CD4-positive, CD25-positive, alpha-beta regulatory T cell (primary cell): ENCODE measurements around the gene ATG2A. TPM values are rescaled to one million over a fixed set of nuclear protein-coding genes. Genes with fewer than 3 reads are reported as not detected.
A peak's percentile ranks its signal among the peaks of the same experiment; 100 is the strongest.
"Not testable (repeated sequence)": the region's sequence is repeated elsewhere in the genome, so short reads cannot be mapped to it uniquely, and the experiment has no call there.

Experiments used
- ATAC-seq, 2 donors: fragments of 150-1000 bp; cut with Tn5 transposase; one replicate each; pipeline ENCODE4 v1.10.0; 2021; ENCODE audit warnings: low read depth in 2 of 2, moderate number of reproducible peaks in 2 of 2, moderate library complexity in 1 of 2
- DNase-seq, 3 donors: peaks; one replicate each; pipeline versions ENCODE4 v3.0.0 to v3.0.0-alpha.2; 2012 to 2022; ENCODE audit warnings: mixed read lengths in 1 of 3
- H3K27ac ChIP-seq: one replicate; pipeline ENCODE4 v1.7.0; 2013; ENCODE audit warnings: mild to moderate bottlenecking, low read length; ENCODE audit not compliant: insufficient read depth, poor library complexity, severe bottlenecking
- H3K27me3 ChIP-seq: one replicate; pipeline ENCODE4 v1.7.0; 2013; ENCODE audit warnings: low read length; ENCODE audit not compliant: control insufficient read depth, insufficient read depth
- H3K36me3 ChIP-seq: one replicate; pipeline ENCODE4 v1.7.0; 2013; ENCODE audit warnings: mild to moderate bottlenecking, low read length, moderate library complexity; ENCODE audit not compliant: control insufficient read depth, insufficient read depth
- H3K4me1 ChIP-seq: 2 replicates; pipeline ENCODE4 v1.7.0; 2013; ENCODE audit warnings: mild to moderate bottlenecking, low read length; ENCODE audit not compliant: insufficient read depth, control insufficient read depth, poor library complexity, severe bottlenecking
- H3K4me3 ChIP-seq: one replicate; pipeline ENCODE4 v1.7.0; 2013; ENCODE audit warnings: low read depth, mild to moderate bottlenecking, low read length, moderate library complexity
- H3K9me3 ChIP-seq, 2 experiments: 1 replicate in 1 of 2; 2 replicates in 1 of 2; pipeline ENCODE4 v1.7.0; 2013; ENCODE audit warnings: low read length in 2 of 2, mild to moderate bottlenecking in 1 of 2, moderate library complexity in 1 of 2; ENCODE audit not compliant: control insufficient read depth in 2 of 2
- H3K27ac Mint-ChIP-seq, 3 donors: one replicate each; pipeline ENCODE4 v1.8.0; 2020 to 2022; ENCODE audit warnings: mild to moderate bottlenecking in 3 of 3, mixed read lengths in 3 of 3, moderate library complexity in 2 of 3
- H3K27me3 Mint-ChIP-seq: one replicate; pipeline ENCODE4 v1.8.0; 2022; ENCODE audit warnings: mild to moderate bottlenecking, mixed read lengths
- H3K36me3 Mint-ChIP-seq: one replicate; pipeline ENCODE4 v1.8.0; 2020; ENCODE audit warnings: mixed read lengths
- H3K4me1 Mint-ChIP-seq, 4 donors: one replicate each; pipeline ENCODE4 v1.8.0; 2020 to 2022; ENCODE audit warnings: mixed read lengths in 4 of 4, mild to moderate bottlenecking in 1 of 4
- H3K4me3 Mint-ChIP-seq, 4 donors: one replicate each; pipeline ENCODE4 v1.8.0; 2020 to 2022; ENCODE audit warnings: mild to moderate bottlenecking in 4 of 4, mixed read lengths in 4 of 4, moderate library complexity in 3 of 4
- H3K9me3 Mint-ChIP-seq, 7 donors: one replicate each; pipeline ENCODE4 v1.8.0; 2020 to 2022; ENCODE audit warnings: mixed read lengths in 7 of 7, mild to moderate bottlenecking in 3 of 7, moderate library complexity in 2 of 7
- polyA plus RNA-seq, 4 donors: library from polyadenylated mRNA; unstranded; fragments of 300-500 nt; fragmentation: Illumina TruSeq; gene quantifications; one replicate each; pipeline ENCODE4 v1.2.3, GENCODE V29; 2021
- total RNA-seq: library from RNA; stranded (reverse); gene quantifications from one replicate; pipeline ENCODE4 v1.2.3, GENCODE V29; 2022

The ATG2A gene
- total and polyA plus RNA-seq, 5 donors from 2014 or later: 5.8 to 234 (median 6.9) TPM

GRCh38 chr11:64848214-64848825 is 68.7 kb downstream of the ATG2A start:
- Mint-ChIP-seq H3K27ac (peak overlapping the region; percentile 54 to 80 (median 66)), H3K36me3 (peaks cover under 1% of the 10 kb centered on the region), H3K27me3 (peaks cover 4% of the 10 kb centered on the region), H3K9me3 (no peaks in the 10 kb centered on the region), H3K4me3 (peak overlapping the region; percentile 31 to 76 (median 58)), H3K4me1 (peaks cover 0 to 75% (median 43%) of the 10 kb centered on the region in 4 donors)
- Histone ChIP-seq H3K4me1 (peaks cover 79% of the 10 kb centered on the region), H3K27ac (peak overlapping the region; percentile 33), H3K36me3 (no peaks in the 10 kb centered on the region), H3K9me3 (no peaks in the 10 kb centered on the region), H3K4me3 (no peak overlapping the region), H3K27me3 (no peaks in the 10 kb centered on the region)
- DNase-seq (no peak), ATAC-seq (no peak)

DNA sequence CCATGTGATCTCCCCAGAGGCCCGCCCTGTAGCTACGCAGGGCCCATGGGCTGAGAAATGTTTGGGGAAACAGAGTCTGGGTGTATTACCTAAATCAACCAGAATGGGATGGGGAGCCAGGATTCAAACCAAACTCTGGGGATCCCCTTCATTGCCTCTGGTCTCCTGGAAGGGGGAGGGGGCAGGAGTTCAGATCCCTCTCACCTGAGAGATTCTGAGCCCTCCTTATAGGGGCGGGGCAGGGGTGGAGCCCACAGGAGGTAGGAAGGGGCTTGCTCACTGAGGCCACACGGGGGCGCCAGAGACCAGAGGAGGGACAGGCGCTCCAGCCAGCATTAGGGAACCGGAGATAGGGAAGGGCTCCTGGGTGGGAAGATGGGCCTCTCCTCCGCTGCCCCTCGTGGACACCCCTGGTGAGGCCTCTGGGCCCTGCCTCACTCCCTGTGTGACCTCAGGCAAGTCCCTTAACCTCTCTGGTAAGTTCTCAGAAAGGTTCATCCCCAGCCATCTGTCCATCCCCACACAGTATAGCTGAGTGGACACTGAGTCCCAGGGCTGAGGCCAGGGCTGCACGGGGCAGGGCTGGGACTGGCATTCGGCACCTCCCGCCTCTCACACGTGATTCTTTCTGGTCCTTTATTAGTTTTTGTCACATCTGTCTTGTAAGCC is 69.9 kb downstream of the ATG2A start:
- Histone ChIP-seq H3K9me3 (no peaks in the 10 kb centered on the region), H3K4me3 (no peak overlapping the region), H3K27ac (peak overlapping the region; percentile 55), H3K27me3 (no peaks in the 10 kb centered on the region), H3K36me3 (no peaks in the 10 kb centered on the region), H3K4me1 (peaks cover 67% of the 10 kb centered on the region)
- Mint-ChIP-seq H3K4me1 (peaks cover 0 to 66% (median 37%) of the 10 kb centered on the region in 4 donors), H3K27me3 (peaks cover 4% of the 10 kb centered on the region), H3K36me3 (no peaks in the 10 kb centered on the region), H3K4me3 (peak overlapping the region; percentile 46 to 93 (median 58)), H3K27ac (peak overlapping the region in 1 of 3 donors; percentile 59), H3K9me3 (no peaks in the 10 kb centered on the region)
- ATAC-seq (peak; percentile 65 to 68), DNase-seq (peak; percentile 86 to 88 (median 88))

- H3K4me3 ChIP-seq, H3K27ac ChIP-seq, DNase-seq, H3K36me3 Mint-ChIP-seq, ATAC-seq, H3K9me3 Mint-ChIP-seq, H3K27me3 Mint-ChIP-seq, H3K9me3 ChIP-seq, H3K27me3 ChIP-seq, H3K36me3 ChIP-seq: not testable (repeated sequence)
- Mint-ChIP-seq H3K4me3 (peak overlapping the region in 1 of 4 donors; percentile 19), H3K27ac (peak overlapping the region in 1 of 3 donors; percentile 69), H3K4me1 (peaks cover 0 to 52% (median 26%) of the 10 kb centered on the region in 4 donors)
- H3K4me1 ChIP-seq: peaks cover 53% of the 10 kb centered on the region
These were observed 71.3 kb downstream of the ATG2A start for GRCh38 chr11:64845776-64846129.

- Mint-ChIP-seq H3K36me3 (no peaks in the 10 kb centered on the region), H3K4me1 (peaks cover 0 to 49% (median 24%) of the 10 kb centered on the region in 4 donors), H3K9me3 (no peaks in the 10 kb centered on the region), H3K27me3 (peaks cover 8% of the 10 kb centered on the region), H3K27ac (peak overlapping the region in 2 of 3 donors; percentile 69 to 93), H3K4me3 (peak overlapping the region; percentile 48 to 85 (median 69))
- Histone ChIP-seq H3K4me1 (peaks cover 49% of the 10 kb centered on the region), H3K36me3 (no peaks in the 10 kb centered on the region), H3K27ac (peak overlapping the region; percentile 71), H3K4me3 (no peak overlapping the region), H3K9me3 (no peaks in the 10 kb centered on the region), H3K27me3 (no peaks in the 10 kb centered on the region)
- no peak for DNase-seq
- no peak for ATAC-seq
These were observed 71.8 kb downstream of the ATG2A start for GRCh38 chr11:64845129-64845775.

Other genes with a start within 250 kb of the ATG2A start
- gene NRXN2, start 194.0 kb downstream of the ATG2A start, total RNA-seq: 0.42 TPM
- gene NRXN2, start 194.0 kb downstream of the ATG2A start, polyA plus RNA-seq: not detected
- 570 TPM for gene RASGRP2, start 173.1 kb downstream of the ATG2A start, total RNA-seq
- gene RASGRP2, start 173.1 kb downstream of the ATG2A start, polyA plus RNA-seq: 100 to 1,000 TPM; 140 to 170 (median 157) TPM
- gene PYGM, start 157.2 kb downstream of the ATG2A start, total RNA-seq: 10.9 TPM
- gene PYGM, start 157.2 kb downstream of the ATG2A start, polyA plus RNA-seq: under 1 TPM in 2 of 4 donors, not detected in 2; 0.17 to 0.43 TPM
- 1,361 TPM for gene SF1, start 138.7 kb downstream of the ATG2A start, total RNA-seq
- gene SF1, start 138.7 kb downstream of the ATG2A start, polyA plus RNA-seq: 100 to 1,000 TPM in 1 of 4 donors, 10 to 100 TPM in 3; 75.0 to 100 (median 89.3) TPM
- 85.0 TPM for gene MAP4K2, start 114.0 kb downstream of the ATG2A start, total RNA-seq
- 10 to 100 TPM; 31.5 to 39.5 (median 34.8) TPM for gene MAP4K2, start 114.0 kb downstream of the ATG2A start, polyA plus RNA-seq
- gene MEN1, start 106.7 kb downstream of the ATG2A start, total RNA-seq: 31.3 TPM
- 10 to 100 TPM; 20.9 to 26.1 (median 24.5) TPM for gene MEN1, start 106.7 kb downstream of the ATG2A start, polyA plus RNA-seq
- 11.6 TPM for gene CDC42BPG, start 72.6 kb downstream of the ATG2A start, total RNA-seq
- under 1 TPM in 2 of 4 donors, not detected in 2; 0.11 to 0.13 TPM for gene CDC42BPG, start 72.6 kb downstream of the ATG2A start, polyA plus RNA-seq
- 201 TPM for gene EHD1, start 38.6 kb downstream of the ATG2A start, total RNA-seq
- gene EHD1, start 38.6 kb downstream of the ATG2A start, polyA plus RNA-seq: 100 to 1,000 TPM; 180 to 223 (median 183) TPM
- gene PPP2R5B, start 7.5 kb upstream of the ATG2A start, total RNA-seq: 34.5 TPM
- 1 to 10 TPM; 3.6 to 4.9 (median 3.8) TPM for gene PPP2R5B, start 7.5 kb upstream of the ATG2A start, polyA plus RNA-seq
- gene GPHA2, start 18.7 kb upstream of the ATG2A start, total RNA-seq: not detected
- not detected for gene GPHA2, start 18.7 kb upstream of the ATG2A start, polyA plus RNA-seq
- gene MAJIN, start 54.9 kb upstream of the ATG2A start, total RNA-seq: not detected
- gene MAJIN, start 54.9 kb upstream of the ATG2A start, polyA plus RNA-seq: under 1 TPM in 3 of 4 donors, not detected in 1; 0.46 to 0.64 (median 0.51) TPM
- not detected for gene BATF2, start 79.8 kb upstream of the ATG2A start, total RNA-seq
- gene BATF2, start 79.8 kb upstream of the ATG2A start, polyA plus RNA-seq: not detected
- 16.5 TPM for gene ARL2, start 97.0 kb upstream of the ATG2A start, total RNA-seq
- gene ARL2, start 97.0 kb upstream of the ATG2A start, polyA plus RNA-seq: 10 to 100 TPM; 57.6 to 67.6 (median 66.1) TPM
- gene SNX15, start 110.2 kb upstream of the ATG2A start, total RNA-seq: 17.4 TPM
- 10 to 100 TPM in 3 of 4 donors, 1 to 10 TPM in 1; 9.4 to 15.6 (median 11.1) TPM for gene SNX15, start 110.2 kb upstream of the ATG2A start, polyA plus RNA-seq
- 4.2 TPM for gene SAC3D1, start 124.0 kb upstream of the ATG2A start, total RNA-seq
- 10 to 100 TPM; 11.7 to 15.3 (median 13.4) TPM for gene SAC3D1, start 124.0 kb upstream of the ATG2A start, polyA plus RNA-seq
- gene NAALADL1, start 141.3 kb upstream of the ATG2A start, total RNA-seq: 16.4 TPM
- 10 to 100 TPM; 23.9 to 52.2 (median 32.3) TPM for gene NAALADL1, start 141.3 kb upstream of the ATG2A start, polyA plus RNA-seq
- 1.7 TPM for gene CDCA5, start 166.8 kb upstream of the ATG2A start, total RNA-seq
- 1 to 10 TPM in 3 of 4 donors, under 1 TPM in 1; 0.78 to 3.2 (median 1.6) TPM for gene CDCA5, start 166.8 kb upstream of the ATG2A start, polyA plus RNA-seq
- 42.9 TPM for gene ZFPL1, start 167.0 kb upstream of the ATG2A start, total RNA-seq
- gene ZFPL1, start 167.0 kb upstream of the ATG2A start, polyA plus RNA-seq: 10 to 100 TPM; 27.0 to 33.2 (median 30.2) TPM
- 234 TPM for gene VPS51, start 179.0 kb upstream of the ATG2A start, total RNA-seq
- 100 to 1,000 TPM in 1 of 4 donors, 10 to 100 TPM in 3; 84.2 to 109 (median 96.3) TPM for gene VPS51, start 179.0 kb upstream of the ATG2A start, polyA plus RNA-seq
- 20.2 TPM for gene TM7SF2, start 194.7 kb upstream of the ATG2A start, total RNA-seq
- 10 to 100 TPM in 2 of 4 donors, 1 to 10 TPM in 2; 8.0 to 11.1 (median 9.4) TPM for gene TM7SF2, start 194.7 kb upstream of the ATG2A start, polyA plus RNA-seq
- 6.0 TPM for gene ZNHIT2, start 200.5 kb upstream of the ATG2A start, total RNA-seq
- gene ZNHIT2, start 200.5 kb upstream of the ATG2A start, polyA plus RNA-seq: 10 to 100 TPM; 20.1 to 29.0 (median 22.7) TPM
- gene FAU, start 204.9 kb upstream of the ATG2A start, total RNA-seq: 1,172 TPM
- gene FAU, start 204.9 kb upstream of the ATG2A start, polyA plus RNA-seq: 1,000 to 10,000 TPM; 1,003 to 1,125 (median 1,056) TPM
- 47.7 TPM for gene MRPL49, start 205.1 kb upstream of the ATG2A start, total RNA-seq
- gene MRPL49, start 205.1 kb upstream of the ATG2A start, polyA plus RNA-seq: 100 to 1,000 TPM; 104 to 125 (median 111) TPM
- 66.3 TPM for gene SYVN1, start 217.3 kb upstream of the ATG2A start, total RNA-seq
- 10 to 100 TPM in 1 of 4 donors, 1 to 10 TPM in 3; 6.2 to 10.8 (median 7.3) TPM for gene SYVN1, start 217.3 kb upstream of the ATG2A start, polyA plus RNA-seq